Esophagus (tissue), 2 donors: ENCODE data around the gene SLC47A2. TPM values are rescaled to one million over a fixed set of nuclear protein-coding genes. Genes with fewer than 3 reads are reported as not detected.
A peak's percentile ranks its signal among the peaks of the same experiment; 100 is the strongest.

ENCODE experiments used
- H3K27ac ChIP-seq, 2 donors: one replicate each; pipeline ENCODE4 v1.5.1; 2013; ENCODE audit warnings: low read depth in 2 of 2, mild to moderate bottlenecking in 2 of 2, inconsistent platforms in 1 of 2, low read length in 1 of 2, moderate library complexity in 1 of 2
- H3K27me3 ChIP-seq, 2 donors: one replicate each; pipeline ENCODE4 v1.6.1; 2013; ENCODE audit warnings: low read length in 2 of 2, control low read depth in 1 of 2, mild to moderate bottlenecking in 1 of 2; ENCODE audit not compliant: insufficient read depth in 2 of 2, control insufficient read depth in 1 of 2
- H3K36me3 ChIP-seq, 2 donors: one replicate each; pipeline ENCODE4 v1.6.1; 2013; ENCODE audit warnings: low read length in 1 of 2; ENCODE audit not compliant: control insufficient read depth in 2 of 2, insufficient read depth in 2 of 2
- H3K4me1 ChIP-seq, 2 donors: one replicate each; pipeline ENCODE4 v1.6.1; 2013; ENCODE audit warnings: low read length in 1 of 2; ENCODE audit not compliant: control insufficient read depth in 2 of 2, insufficient read depth in 2 of 2
- H3K4me3 ChIP-seq, 2 donors: one replicate each; pipeline ENCODE4 v1.5.1; 2013; ENCODE audit warnings: low read length in 2 of 2, mild to moderate bottlenecking in 2 of 2, low read depth in 1 of 2, moderate library complexity in 1 of 2
- H3K9me3 ChIP-seq, 2 donors: one replicate each; pipeline ENCODE4 v1.6.1; 2013; ENCODE audit warnings: mild to moderate bottlenecking in 2 of 2, low read depth in 1 of 2, low read length in 1 of 2, moderate library complexity in 1 of 2; ENCODE audit not compliant: control insufficient read depth in 2 of 2, insufficient read depth in 1 of 2
- WGBS, 2 donors: extraction: QIAGEN DNeasy Blood & Tissue Kit; methylation state at CpG; one replicate each; pipeline ENCODE4 v1.1.7; 2013; 5-methylcytosine and 5-hydroxymethylcytosine counted together
- polyA plus RNA-seq, 2 donors: library from polyadenylated mRNA; stranded (reverse); fragments of 200-250 nt; gene quantifications; one replicate each; pipeline ENCODE4 v1.2.3, GENCODE V29; 2013
- donor health status: healthy with polysubstance abuse.
- donor health status: Bipolar disorder and iron deficiency.

Gene SLC47A2
- polyA plus RNA-seq, 2 donors = 1.1 to 2.7 TPM

DNA sequence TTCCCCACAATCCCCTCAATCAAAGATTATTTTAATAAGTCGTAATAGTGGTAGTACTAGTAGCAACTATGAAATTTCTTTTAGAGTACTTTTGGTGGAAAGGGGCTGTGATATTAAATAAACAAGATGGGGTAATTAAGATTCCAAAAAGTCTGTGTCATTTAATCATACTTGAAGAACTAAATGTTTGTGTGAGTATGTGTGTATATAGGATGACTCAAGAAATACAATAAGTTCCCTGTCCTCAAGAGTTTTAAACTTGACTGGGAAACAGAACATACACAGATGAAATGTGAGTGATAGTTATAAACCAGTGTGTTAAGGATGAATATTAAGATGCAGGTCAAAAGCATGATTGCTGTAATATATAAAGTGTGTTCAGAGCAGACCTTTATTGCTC, 65.6 kb downstream of the SLC47A2 start:
- WGBS, 2 donors = 40 to 57% methylated on average over 1 of the region's 1 CpG
- Histone ChIP-seq H3K36me3 (peaks cover 0 to 6% of the 10 kb centered on the region in 2 donors), H3K9me3 (no peaks in the 10 kb centered on the region), H3K4me1 (peaks cover 3 to 14% of the 10 kb centered on the region in 2 donors), H3K27me3 (no peaks in the 10 kb centered on the region), H3K4me3 (peak overlapping the region; percentile 47 to 74), H3K27ac (peak overlapping the region; percentile 37 to 66)

DNA sequence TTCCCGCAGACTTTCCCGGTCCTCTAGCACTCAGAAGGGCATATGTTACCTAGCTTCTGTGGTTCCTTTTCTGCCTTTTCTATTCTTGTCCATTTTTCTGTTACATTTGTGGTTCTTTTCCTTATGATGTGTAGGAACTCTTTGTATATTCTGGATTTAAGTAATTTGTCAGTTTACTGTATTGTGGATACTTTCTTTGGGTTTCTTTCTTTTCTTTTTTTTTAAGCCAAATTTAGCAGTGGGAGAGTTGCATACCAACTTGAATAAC, 67.2 kb downstream of the SLC47A2 start:
- Histone ChIP-seq H3K4me3 (peak overlapping the region; percentile 74 to 75), H3K36me3 (peaks cover 0 to 2% of the 10 kb centered on the region in 2 donors), H3K9me3 (no peaks in the 10 kb centered on the region), H3K27ac (peak overlapping the region; percentile 97 to 98), H3K4me1 (peaks cover 3 to 7% of the 10 kb centered on the region in 2 donors), H3K27me3 (no peaks in the 10 kb centered on the region)
- WGBS, 2 donors = 1 to 2% methylated on average over 2 of the region's 2 CpGs

DNA sequence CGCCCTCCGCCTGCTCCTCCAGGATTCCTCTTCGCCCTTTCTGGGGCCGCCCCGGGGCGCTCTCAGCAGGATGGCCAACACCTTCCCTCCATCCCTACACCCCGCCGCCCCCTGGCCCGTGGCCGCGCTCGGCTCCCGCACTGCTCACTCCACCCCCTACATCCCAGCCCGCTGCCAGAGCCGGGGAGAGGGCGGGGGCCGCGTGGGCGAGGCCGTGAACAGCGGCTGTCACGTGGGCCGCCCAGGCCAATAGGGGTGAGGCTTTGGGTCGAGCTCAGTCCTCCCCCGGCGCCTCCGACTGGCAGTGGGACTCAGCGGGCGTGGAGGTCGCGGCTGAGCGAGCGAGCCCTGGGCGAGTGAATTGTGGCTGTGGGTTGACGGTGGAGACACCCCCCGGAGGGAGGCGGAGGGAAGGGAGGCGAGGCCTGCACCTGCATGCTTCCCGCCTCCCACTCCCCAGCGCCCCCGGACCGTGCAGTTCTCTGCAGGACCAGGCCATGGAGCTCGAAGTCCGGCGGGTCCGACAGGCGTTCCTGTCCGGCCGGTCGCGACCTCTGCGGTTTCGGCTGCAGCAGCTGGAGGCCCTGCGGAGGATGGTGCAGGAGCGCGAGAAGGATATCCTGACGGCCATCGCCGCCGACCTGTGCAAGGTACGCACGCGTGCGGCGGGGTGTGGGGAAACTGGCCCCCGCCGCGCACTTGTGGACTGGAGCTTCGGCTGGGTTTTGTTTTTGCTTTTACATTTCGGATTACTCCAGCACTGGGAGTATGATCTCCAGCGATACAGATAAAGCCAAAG, 67.7 kb downstream of the SLC47A2 start, which contains the start of gene ALDH3A2:
Gene ALDH3A2 (plus strand): TSS at position 277 of the 799 bp plus-strand sequence. CDS start 221 bp downstream, at position 498.
- Histone ChIP-seq H3K36me3 (no peaks in the 10 kb centered on the region), H3K27me3 (no peaks in the 10 kb centered on the region), H3K9me3 (no peaks in the 10 kb centered on the region), H3K4me3 (peak within 1 kb of the TSS; percentile 74 to 75), H3K27ac (peak within 1 kb of the TSS; percentile 97 to 98), H3K4me1 (peaks cover 3 to 5% of the 10 kb centered on the region in 2 donors)
- WGBS, 2 donors = 0 to 1% methylated on average over 53 to 71 of the region's 71 CpGs

DNA sequence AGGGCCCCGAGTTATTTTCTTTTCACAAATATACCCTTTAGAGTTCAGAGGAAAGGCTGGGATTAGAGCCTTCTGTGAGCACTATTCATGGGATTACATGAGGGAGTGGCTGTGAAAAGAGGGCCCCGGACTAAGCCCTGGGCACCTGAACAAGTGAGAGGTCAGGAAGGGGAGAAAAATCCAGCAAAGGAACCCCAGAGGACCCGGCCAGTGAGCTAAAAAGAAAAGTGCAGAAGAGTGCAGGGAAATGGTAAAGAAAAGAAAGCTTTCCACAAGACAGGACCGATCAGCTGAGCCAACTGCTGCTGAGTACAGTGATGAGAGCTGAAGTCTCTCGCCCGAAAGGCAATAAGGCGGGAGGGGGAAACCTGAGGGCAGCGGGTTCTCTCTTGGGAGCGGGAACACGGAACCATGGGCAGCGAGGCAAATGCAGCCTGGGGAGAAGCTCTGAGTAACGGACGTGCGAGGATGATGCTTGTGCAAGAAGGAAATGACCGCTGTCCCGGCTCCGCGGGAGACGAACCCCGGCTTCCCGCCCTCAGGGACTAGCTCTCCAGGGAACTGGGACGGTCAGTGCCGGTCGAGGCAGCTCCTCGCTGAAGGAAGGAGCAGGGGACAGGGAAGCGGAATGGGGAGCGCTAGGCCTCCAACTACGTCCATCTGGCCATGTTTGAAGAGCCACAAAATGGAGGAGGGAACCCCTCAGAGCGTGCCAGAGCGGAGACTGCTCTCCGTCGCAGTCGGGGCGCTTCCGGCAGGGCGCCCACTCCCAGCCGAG, 68.5 kb downstream of the SLC47A2 start:
- Histone ChIP-seq H3K36me3 (no peaks in the 10 kb centered on the region), H3K27ac (peak overlapping the region; percentile 97 to 98), H3K9me3 (no peaks in the 10 kb centered on the region), H3K27me3 (no peaks in the 10 kb centered on the region), H3K4me3 (peak overlapping the region; percentile 74 to 75), H3K4me1 (peaks cover 3 to 5% of the 10 kb centered on the region in 2 donors)
- 1 to 2% methylated on average over 37 of the region's 37 CpGs for WGBS, 2 donors

DNA sequence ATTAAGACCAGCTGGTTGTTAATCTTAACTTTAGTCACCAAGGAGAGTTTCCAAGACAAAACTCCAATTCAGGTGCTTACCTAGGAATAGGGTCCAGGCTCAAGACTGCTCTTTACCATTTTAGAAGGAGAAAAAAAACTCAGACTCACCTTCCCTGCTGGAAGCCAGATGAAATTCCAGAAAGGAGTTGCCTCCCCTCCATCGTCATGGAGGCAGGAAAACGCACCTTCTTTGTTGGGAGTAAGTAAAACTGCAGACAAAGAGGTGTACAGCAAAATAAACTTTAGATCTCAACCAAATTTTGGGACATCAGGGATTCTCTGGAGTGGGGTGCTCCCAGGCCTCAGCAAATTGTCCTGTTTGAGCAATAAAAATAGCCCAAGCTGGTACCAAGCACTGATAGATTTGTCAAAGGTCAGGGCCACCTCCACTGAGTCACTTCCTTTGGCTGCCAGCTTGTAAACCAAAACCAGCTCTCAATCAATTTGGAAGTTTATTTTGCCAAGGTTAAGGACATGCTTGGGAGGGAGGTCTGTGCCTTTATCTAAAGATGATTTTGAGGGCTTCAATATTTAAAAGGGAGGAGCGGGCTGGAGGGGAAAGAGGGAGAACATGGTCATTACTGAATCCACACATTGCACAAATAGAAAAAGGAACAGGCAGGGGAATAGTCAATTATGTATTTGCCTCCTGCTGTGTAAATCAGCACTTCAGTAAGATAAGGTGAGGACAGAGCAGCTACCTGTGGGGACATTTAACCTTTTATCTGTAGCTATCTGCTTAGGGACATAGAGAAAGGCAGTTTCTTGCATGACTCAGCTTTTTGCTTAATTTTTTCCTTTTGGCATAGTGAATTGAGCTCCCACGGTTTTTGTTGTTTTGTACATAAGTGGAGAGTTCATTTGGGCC, 69.3 kb downstream of the SLC47A2 start:
- H3K36me3 ChIP-seq = no peaks in the 10 kb centered on the region
- WGBS, 2 donors = 52 to 55% methylated on average over 4 of the region's 4 CpGs
- H3K9me3 ChIP-seq = no peaks in the 10 kb centered on the region
- peak overlapping the region; percentile 97 to 98 for H3K27ac ChIP-seq
- no peaks in the 10 kb centered on the region for H3K27me3 ChIP-seq
- H3K4me3 ChIP-seq = no peak overlapping the region
- peaks cover 3 to 5% of the 10 kb centered on the region in 2 donors for H3K4me1 ChIP-seq

DNA sequence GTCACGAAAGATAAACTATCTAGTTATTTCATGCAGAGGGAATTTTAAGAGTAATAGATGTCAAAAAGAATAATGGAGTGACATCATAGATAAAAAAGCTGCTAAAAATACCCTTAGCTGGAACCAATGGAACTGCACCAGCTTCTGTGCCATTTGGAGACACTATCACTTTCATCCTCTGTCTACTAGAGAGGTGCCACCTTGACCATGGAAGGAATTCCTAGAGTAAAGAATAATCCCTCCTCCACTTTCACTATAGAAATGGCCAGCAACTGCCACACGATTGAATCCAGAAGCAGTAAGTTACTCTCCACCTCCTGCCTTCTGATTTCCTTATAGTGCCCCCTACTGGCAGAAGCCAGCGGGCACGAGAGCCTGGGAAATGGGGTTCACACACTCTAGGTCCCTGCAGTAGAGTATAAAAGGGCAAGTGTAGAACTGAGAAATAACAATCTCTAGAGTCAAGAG, 70.6 kb downstream of the SLC47A2 start:
- Histone ChIP-seq H3K36me3 (no peaks in the 10 kb centered on the region), H3K4me1 (peaks cover 3 to 5% of the 10 kb centered on the region in 2 donors), H3K27me3 (no peaks in the 10 kb centered on the region), H3K9me3 (no peaks in the 10 kb centered on the region), H3K4me3 (no peak overlapping the region), H3K27ac (no peak overlapping the region)
- WGBS, 2 donors = 33 to 46% methylated on average over 4 of the region's 4 CpGs

DNA sequence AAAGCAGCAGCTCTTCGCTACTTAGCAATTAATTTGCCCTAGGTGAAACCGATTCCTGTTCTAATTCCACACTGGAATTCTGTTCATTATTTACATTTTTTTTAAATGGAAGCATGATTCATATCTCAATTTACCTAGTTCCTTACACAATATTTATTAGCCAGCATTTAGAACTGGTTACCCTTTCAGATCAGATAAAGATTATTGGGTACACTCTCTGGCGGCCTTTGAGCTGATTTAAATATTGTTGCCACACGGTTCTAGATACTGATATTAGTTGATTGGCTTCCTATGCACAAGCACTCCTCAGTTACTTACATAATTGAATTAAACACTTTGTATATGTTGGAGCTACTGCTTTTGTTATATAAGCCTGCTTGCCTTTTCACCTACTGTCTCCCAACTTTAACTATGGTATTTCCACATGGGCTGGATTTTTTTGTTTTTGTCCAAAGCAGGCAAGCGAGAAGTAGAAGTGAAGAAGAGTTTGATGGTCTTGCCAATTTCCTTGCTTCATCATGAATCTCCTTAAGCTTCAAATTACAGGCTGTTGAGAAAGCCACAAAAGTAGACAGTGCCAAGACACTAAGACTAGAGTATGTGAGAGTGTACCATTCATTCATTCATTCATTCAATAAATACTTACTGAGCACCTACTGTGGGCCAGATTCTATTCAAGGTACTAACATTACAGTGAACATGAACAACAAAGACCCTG, 71.7 kb downstream of the SLC47A2 start:
- H3K4me1 ChIP-seq = peaks cover 3 to 5% of the 10 kb centered on the region in 2 donors
- no peaks in the 10 kb centered on the region for H3K9me3 ChIP-seq
- no peaks in the 10 kb centered on the region for H3K27me3 ChIP-seq
- no peak overlapping the region for H3K4me3 ChIP-seq
- H3K36me3 ChIP-seq = no peaks in the 10 kb centered on the region
- 64 to 67% methylated on average over 5 of the region's 5 CpGs for WGBS, 2 donors
- H3K27ac ChIP-seq = no peak overlapping the region

DNA sequence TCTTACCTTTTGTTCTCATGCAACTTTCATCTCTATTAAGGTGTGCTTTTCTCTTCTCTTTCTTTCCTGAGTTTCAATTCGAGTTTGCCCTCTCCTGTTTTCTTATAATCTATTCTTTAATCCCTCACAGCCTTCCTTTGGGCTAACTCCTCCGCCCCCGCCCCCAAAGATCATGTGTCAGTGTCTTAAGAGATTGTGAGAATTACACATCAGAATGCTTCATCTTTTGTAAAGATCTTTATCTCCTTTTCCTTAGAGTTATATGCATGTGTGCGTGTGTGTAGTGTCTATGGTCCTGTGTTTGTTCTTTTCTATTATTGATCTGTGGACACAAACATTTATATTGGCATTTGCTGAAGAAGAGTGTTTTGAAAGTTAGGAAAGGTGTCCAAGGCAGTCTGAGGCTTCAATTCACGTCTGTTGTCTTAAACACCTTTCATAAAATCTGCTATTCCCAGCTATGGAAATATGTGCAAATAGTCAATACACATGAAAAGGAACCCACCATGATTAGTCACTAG, 74.0 kb downstream of the SLC47A2 start:
- 58 to 65% methylated on average over 5 of the region's 5 CpGs for WGBS, 2 donors
- Histone ChIP-seq H3K4me3 (no peak overlapping the region), H3K9me3 (no peaks in the 10 kb centered on the region), H3K4me1 (peaks cover 0 to 2% of the 10 kb centered on the region in 2 donors), H3K36me3 (no peaks in the 10 kb centered on the region), H3K27me3 (no peaks in the 10 kb centered on the region), H3K27ac (no peak overlapping the region)
